Mesodermal cell (in vitro differentiated cells): Measurements from ENCODE around the gene SNX32.

Source experiments
- H3K27ac ChIP-seq: 2 replicates; pipeline ENCODE4 v1.7.0; 2013; ENCODE audit warnings: mild to moderate bottlenecking, low read depth, low read length, moderate library complexity; ENCODE audit not compliant: severe bottlenecking
- H3K36me3 ChIP-seq: 2 replicates; pipeline ENCODE4 v1.7.1; 2013; ENCODE audit warnings: mild to moderate bottlenecking, low read length, moderate library complexity; ENCODE audit not compliant: control insufficient read depth, insufficient read depth
- H3K4me1 ChIP-seq: one replicate; pipeline ENCODE4 v1.7.1; 2013; ENCODE audit warnings: mild to moderate bottlenecking, low read length; ENCODE audit not compliant: insufficient read depth, control insufficient read depth, poor library complexity, severe bottlenecking
- H3K4me3 ChIP-seq: 2 replicates; pipeline ENCODE4 v1.7.0; 2013; ENCODE audit warnings: low read length, control low read depth, mild to moderate bottlenecking; ENCODE audit not compliant: insufficient read depth, poor library complexity, severe bottlenecking; ENCODE audit errors: extremely low read depth
- H3K9me3 ChIP-seq: 2 replicates; pipeline ENCODE4 v1.7.1; 2013; ENCODE audit warnings: mild to moderate bottlenecking, low read length, moderate library complexity; ENCODE audit not compliant: control insufficient read depth
- WGBS, 2 experiments: methylation state at CpG; one replicate each; pipeline ENCODE4 v1.1.5; 2013; ENCODE audit warnings: missing lambda C conversion rate in 2 of 2; ENCODE audit not compliant: insufficient coverage in 2 of 2; 5-methylcytosine and 5-hydroxymethylcytosine counted together

SNX32 gene

DNA sequence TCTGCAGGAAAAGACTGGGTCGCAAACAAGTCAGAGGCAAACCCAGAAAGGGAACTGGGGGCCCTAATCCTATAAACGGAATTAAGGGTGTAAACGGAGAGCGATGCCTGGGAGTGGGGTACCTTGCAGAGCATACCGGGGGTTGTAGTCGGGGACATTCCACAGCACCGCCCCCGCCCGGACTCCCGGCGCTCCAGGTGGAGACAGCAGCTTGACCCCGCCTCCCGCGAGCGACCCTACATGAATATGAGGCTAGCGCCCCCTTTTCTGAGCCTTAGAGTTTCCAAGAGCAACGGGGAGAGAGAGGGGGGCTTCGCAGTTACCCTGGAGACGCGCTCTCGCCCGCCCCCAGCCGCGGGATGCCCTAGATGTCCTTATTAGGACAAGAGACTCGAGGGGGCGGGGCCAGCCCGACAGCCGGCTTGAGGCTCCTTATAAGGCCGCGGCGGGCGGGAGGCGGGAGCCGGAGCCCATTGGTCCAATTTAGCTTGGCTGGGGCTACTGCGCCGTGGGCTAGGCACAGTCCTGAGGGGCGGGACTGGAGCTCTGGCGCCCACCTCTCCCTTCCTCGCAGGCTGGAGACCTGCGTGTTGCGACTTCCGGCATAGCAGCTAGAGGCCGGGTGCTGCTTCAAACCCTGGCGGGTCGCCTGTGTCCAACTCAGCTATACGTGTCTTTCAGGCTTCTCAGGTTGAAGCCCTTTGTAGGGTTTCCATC lies 25.5 kb downstream of the SNX32 start:
- H3K4me3 ChIP-seq = peak overlapping the region; percentile 95
- WGBS, 2 experiments = 0% methylated on average over 39 to 46 of the region's 46 CpGs
- H3K36me3 ChIP-seq = peaks cover 54% of the 10 kb centered on the region
- H3K9me3 ChIP-seq = no peaks in the 10 kb centered on the region
- peaks cover 30% of the 10 kb centered on the region for H3K4me1 ChIP-seq
- H3K27ac ChIP-seq = peak overlapping the region; percentile 94

DNA sequence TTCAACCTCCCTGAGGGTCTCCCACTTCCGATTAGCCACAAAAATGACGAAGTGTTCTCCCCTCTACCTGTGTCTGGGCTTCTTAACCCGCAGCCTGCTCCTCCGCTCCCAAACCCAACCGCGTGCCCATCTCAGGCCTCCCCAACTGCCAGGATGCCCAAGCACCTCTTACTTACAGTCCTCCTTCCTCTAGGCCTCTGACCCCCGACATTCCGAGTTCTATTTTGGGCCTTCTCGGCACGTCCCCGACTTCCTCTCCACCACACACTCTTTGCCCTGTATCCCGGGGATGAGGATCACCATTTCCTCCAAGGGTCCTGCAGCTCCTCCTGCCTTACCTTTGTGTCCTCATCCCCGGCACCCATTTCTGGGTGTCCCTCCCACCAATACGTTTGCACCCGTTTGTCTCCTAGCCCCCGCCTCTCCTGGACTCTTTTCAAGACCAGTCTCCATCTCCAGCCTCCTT lies 26.1 kb downstream of the SNX32 start:
- H3K4me3 ChIP-seq = peak overlapping the region; percentile 95
- H3K4me1 ChIP-seq = peaks cover 29% of the 10 kb centered on the region
- peak overlapping the region; percentile 89 for H3K27ac ChIP-seq
- WGBS, 2 experiments = 3% methylated on average over 16 of the region's 16 CpGs
- H3K36me3 ChIP-seq = peaks cover 54% of the 10 kb centered on the region
- no peaks in the 10 kb centered on the region for H3K9me3 ChIP-seq

DNA sequence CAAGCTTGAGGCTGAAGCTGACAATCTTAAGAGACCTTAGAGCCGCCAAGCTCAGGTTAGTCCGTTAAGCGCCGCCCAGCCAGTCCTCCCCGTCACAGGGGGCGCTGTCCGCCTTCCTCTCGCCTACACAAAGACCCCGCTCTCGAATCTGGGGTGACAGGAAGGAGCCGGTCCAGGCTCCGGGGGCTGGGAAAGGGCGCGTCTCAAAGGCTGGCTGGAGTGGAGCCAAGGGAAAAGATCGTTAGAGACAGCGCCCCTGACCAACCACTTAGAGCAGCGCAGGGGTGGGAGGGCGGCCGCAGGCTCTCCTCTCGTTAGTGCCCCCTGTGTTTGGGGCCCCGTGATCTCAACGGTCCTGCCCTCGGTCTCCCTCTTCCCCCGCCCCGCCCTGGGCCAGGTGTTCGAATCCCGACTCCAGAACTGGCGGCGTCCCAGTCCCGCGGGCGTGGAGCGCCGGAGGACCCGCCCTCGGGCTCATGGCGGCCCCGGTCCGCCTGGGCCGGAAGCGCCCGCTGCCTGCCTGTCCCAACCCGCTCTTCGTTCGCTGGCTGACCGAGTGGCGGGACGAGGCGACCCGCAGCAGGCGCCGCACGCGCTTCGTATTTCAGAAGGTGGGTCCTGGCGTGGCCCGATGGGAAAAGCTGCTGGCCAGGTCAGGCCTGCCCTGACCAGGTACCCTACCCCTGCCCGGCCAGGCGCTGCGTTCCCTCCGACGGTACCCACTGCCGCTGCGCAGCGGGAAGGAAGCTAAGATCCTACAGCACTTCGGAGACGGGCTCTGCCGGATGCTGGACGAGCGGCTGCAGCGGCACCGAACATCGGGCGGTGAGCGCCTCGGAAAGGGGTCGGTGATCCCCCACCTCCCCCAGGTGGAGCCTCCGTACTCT lies 26.8 kb downstream of the SNX32 start, which contains the start of gene MUS81:
MUS81 (plus strand) TSS at position 156 of the 887 bp plus-strand sequence; CDS start at position 477, 321 bp downstream.
- H3K36me3 ChIP-seq = peaks cover 54% of the 10 kb centered on the region
- peak within 1 kb of the TSS; percentile 95 for H3K4me3 ChIP-seq
- peak within 1 kb of the TSS; percentile 94 for H3K27ac ChIP-seq
- WGBS, 2 experiments = 0% methylated on average over 70 to 76 of the region's 78 CpGs
- no peaks in the 10 kb centered on the region for H3K9me3 ChIP-seq
- H3K4me1 ChIP-seq = peaks cover 22% of the 10 kb centered on the region

DNA sequence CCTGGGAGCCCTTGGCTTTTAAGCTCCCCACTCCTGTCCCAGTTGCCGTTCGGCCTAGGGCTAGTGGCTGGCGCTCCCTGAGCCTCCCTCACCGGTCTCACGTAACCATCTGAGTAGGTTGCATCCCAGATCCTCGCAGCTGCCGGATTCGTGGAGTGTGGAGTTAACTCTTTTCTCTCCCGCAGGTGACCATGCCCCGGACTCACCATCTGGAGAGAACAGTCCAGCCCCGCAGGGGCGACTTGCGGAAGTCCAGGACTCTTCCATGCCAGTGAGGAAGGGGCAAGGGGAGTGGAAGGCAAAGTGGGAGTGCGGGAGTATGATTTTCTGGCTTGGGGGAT lies 27.4 kb downstream of the SNX32 start:
- peaks cover 54% of the 10 kb centered on the region for H3K36me3 ChIP-seq
- H3K9me3 ChIP-seq = no peaks in the 10 kb centered on the region
- H3K27ac ChIP-seq = peak overlapping the region; percentile 89
- H3K4me3 ChIP-seq = peak overlapping the region; percentile 95
- 12 to 15% methylated on average over 9 to 13 of the region's 14 CpGs for WGBS, 2 experiments
- H3K4me1 ChIP-seq = peaks cover 16% of the 10 kb centered on the region

DNA sequence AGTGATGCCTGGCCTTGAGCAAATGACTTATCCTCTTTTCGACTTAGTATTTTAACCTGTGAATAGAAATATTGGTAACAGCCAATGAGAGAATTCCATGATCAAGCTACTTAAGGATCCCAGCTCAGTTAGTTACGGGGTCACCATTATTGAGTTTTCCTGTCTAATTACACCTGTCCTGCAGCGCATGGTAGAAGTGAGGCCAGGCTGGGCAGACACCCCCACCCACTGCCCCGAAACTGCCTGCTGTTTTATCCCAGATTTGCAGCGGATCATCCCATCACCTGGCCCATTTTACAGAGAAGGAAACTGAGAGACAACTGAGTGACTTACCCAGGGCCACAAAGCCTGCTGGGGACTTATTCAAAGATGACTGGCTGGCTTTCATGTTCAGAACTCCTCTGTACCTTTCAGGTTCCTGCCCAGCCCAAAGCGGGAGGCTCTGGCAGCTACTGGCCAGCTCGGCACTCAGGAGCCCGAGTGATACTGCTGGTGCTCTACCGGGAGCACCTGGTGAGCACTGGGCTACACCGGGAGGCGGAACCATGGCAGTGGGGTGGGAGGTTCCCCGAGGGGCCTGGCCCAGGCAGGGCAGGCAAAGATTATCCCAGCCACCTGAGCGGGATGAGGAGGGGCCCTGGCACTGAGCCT lies 27.9 kb downstream of the SNX32 start:
- Histone ChIP-seq H3K9me3 (no peaks in the 10 kb centered on the region), H3K4me3 (peak overlapping the region; percentile 95), H3K4me1 (peaks cover 13% of the 10 kb centered on the region), H3K36me3 (peaks cover 54% of the 10 kb centered on the region), H3K27ac (no peak overlapping the region)
- 96 to 97% methylated on average over 12 of the region's 13 CpGs for WGBS, 2 experiments

DNA sequence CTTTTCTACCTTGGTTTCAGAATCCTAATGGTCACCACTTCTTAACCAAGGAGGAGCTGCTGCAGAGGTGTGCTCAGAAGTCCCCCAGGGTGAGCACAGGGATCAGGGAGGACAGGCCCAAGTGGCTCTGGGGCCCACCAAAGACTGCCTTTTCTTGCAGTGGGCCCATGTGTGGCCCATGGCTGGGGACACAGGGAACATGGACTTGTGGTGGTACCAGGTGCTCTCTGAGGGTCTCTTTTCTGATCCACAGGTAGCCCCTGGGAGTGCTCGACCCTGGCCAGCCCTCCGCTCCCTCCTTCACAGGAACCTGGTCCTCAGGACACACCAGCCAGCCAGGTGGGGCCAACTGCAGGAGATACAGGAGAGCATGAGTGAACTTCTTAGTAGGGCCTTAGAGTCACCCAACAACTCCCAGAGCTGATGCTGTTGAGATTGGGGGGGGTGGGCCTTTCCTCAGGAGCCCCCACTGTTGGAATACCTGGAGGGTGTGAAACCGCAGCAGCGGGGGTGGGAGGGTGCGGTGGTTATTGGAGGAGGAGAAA lies 28.5 kb downstream of the SNX32 start:
- Histone ChIP-seq H3K4me3 (no peak overlapping the region), H3K27ac (no peak overlapping the region), H3K9me3 (no peaks in the 10 kb centered on the region), H3K36me3 (peaks cover 58% of the 10 kb centered on the region), H3K4me1 (peaks cover 13% of the 10 kb centered on the region)
- WGBS, 2 experiments = 100% methylated on average over 1 to 3 of the region's 5 CpGs

DNA sequence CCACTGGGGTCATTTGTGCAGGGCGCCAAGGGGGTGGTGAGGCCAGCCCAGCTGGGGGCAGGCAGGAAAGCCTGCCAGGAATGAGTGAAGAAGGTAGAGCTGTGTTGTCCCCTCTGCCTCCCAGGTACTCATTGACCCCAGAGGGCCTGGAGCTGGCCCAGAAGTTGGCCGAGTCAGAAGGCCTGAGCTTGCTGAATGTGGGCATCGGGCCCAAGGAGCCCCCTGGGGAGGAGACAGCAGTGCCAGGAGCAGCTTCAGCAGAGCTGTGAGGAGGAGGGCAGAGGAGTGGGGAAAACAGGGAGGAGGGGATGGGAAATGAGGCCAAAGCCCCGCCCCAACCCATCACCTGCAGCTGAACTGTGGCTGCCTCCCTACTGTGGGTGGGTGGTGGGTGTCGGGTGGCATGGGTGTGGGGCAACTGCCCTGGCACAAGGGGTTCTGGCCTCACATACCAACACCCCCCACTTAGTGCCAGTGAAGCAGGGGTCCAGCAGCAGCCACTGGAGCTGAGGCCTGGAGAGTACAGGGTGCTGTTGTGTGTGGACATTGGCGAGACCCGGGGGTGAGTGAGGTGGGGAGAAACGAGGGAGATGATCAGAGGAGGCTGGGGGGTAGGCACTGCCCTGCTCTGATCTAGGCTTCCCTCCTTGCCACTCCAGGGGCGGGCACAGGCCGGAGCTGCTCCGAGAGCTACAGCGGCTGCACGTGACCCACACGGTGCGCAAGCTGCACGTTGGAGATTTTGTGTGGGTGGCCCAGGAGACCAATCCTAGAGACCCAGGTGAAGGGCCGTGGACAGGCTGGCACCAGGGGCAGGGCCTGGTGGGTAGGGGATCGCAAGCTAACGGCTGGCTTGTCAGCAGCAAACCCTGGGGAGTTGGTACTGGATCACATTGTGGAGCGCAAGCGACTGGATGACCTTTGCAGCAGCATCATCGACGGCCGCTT lies 29.5 kb downstream of the SNX32 start:
- H3K4me1 ChIP-seq = peaks cover 13% of the 10 kb centered on the region
- H3K4me3 ChIP-seq = no peak overlapping the region
- WGBS, 2 experiments = 96 to 97% methylated on average over 20 to 22 of the region's 24 CpGs
- H3K36me3 ChIP-seq = peaks cover 68% of the 10 kb centered on the region
- no peaks in the 10 kb centered on the region for H3K9me3 ChIP-seq
- no peak overlapping the region for H3K27ac ChIP-seq

DNA sequence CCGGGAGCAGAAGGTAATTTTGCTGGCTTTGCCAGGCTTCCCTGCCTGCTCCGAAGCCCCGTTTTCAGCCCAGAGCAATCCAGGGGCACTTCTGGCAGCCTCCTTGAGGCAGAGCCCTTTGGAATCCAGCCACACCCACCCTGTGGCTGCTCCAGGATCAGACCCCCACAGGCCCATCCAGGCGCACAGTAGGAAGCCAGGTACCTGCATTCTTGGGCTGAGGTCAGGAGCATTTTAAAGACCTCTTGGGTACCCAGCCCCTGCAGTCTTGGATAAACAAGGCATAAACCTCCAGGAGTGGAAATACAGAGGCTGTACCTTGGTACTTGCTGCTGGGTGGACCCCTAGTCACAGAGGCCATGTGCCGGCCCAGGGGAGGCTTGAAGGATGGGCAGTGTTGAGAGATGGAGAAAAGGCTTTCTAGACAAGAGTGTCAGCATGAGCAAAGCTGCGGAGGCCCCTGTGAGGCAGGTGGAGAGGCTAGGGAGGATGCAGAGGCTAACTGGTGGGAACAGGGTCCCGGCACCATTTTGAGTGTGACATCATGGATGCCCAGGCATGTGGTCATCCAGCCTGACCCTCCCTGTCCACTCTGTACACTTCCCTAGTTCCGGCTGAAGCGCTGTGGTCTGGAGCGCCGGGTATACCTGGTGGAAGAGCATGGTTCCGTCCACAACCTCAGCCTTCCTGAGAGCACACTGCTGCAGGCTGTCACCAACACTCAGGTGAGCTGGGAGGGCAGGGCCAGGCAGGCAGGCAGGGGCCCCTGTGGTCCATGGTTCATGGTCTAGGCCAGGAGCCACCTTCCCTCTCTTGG lies 30.3 kb downstream of the SNX32 start:
- WGBS, 2 experiments = 83 to 90% methylated on average over 8 to 12 of the region's 12 CpGs
- Histone ChIP-seq H3K4me3 (no peak overlapping the region), H3K36me3 (peaks cover 76% of the 10 kb centered on the region), H3K4me1 (peaks cover 13% of the 10 kb centered on the region), H3K27ac (no peak overlapping the region), H3K9me3 (no peaks in the 10 kb centered on the region)

DNA sequence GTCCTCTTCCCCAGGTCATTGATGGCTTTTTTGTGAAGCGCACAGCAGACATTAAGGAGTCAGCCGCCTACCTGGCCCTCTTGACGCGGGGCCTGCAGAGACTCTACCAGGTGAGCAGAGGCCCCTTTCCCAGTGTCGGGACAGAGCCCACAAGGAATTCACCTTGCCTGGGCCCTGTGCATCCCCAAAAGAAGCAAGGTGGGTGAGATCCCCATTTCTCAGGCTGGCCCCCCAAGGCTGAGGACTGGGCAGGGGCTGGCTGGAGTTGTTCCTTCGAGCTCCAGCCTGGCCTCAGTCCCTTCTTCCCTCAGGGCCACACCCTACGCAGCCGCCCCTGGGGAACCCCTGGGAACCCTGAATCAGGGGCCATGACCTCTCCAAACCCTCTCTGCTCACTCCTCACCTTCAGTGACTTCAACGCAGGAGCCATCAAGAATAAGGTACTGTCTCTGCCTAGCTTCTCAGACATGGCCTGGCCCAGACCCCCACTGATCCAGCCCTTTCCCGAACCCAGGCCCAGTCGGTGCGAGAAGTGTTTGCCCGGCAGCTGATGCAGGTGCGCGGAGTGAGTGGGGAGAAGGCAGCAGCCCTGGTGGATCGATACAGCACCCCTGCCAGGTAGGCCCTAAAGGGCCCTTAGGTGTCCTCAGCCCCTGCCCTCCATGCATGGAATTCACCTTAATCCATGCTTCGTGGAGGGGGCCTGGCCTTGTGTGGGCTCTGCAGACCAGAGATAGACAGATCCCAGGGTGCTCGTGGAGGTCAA lies 31.1 kb downstream of the SNX32 start:
- peaks cover 84% of the 10 kb centered on the region for H3K36me3 ChIP-seq

More for the DNA sequence above, 31.1 kb downstream of the SNX32 start:
- peaks cover 13% of the 10 kb centered on the region for H3K4me1 ChIP-seq
- WGBS, 2 experiments = 89 to 92% methylated on average over 15 to 18 of the region's 18 CpGs
- H3K27ac ChIP-seq = no peak overlapping the region
- H3K4me3 ChIP-seq = no peak overlapping the region
- H3K9me3 ChIP-seq = no peaks in the 10 kb centered on the region
